Measurements from ENCODE around the gene MRPL44. TPM values are rescaled to one million over a fixed set of nuclear protein-coding genes. Genes with fewer than 3 reads are reported as not detected.

Gene MRPL44
- total RNA-seq, 2 experiments from 2014 or later, result 29.0 to 30.5 TPM

- H3K4me3 Mint-ChIP-seq, result peak overlapping the region; percentile 45
- no peaks in the 10 kb centered on the region for H3K27me3 Mint-ChIP-seq (ENCODE audit: low read depth)
- peaks cover 6% of the 10 kb centered on the region for H3K9me3 Mint-ChIP-seq (ENCODE audit: insufficient read depth)
- peaks cover 66% of the 10 kb centered on the region for H3K4me1 Mint-ChIP-seq (ENCODE audit: low read depth)
- POLR2A ChIA-PET, result interaction anchor here (0.6 to 1.7 kb wide), 7 partner anchors 8 to 181 kb away, joined by 3 to 9 read pairs (median 5); partner anchors contain the start of gene MRPL44
- ATAC-seq, result peak; percentile 50
- H3K36me3 Mint-ChIP-seq (ENCODE audit: low read depth), result peaks cover 34% of the 10 kb centered on the region
- CTCF ChIA-PET, result interaction anchor here (0.6 to 1.4 kb wide), 4 partner anchors 12 to 45 kb away, joined by 3 to 4 read pairs (median 3); no protein-coding TSS in a partner anchor
- DNase-seq, result peak; percentile 83
- peak overlapping the region; percentile 82 for H3K27ac Mint-ChIP-seq
These were observed 15.5 kb upstream of the MRPL44 start for GRCh38 chr2:223941579-223942277.

DNA sequence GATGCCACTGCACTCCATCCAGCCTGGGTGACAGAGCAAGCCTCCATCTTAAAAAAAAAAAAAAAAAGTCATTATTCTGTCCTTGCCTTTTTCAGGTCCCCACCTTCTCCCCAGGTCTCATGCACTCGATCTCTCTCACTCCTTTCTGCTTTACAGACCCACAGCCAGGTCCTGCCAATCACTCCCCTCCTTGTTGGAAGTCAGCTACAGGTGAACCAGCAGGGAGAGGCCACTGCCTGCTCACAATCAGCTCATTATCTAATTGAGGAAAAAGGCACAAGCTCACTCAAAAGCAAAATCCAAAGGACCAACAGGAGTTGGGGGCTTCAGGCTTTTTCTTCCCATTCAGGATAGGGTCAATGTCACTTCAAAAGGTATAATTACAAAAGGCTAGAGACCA, 14.1 kb upstream of the MRPL44 start:
- POLR2A ChIA-PET, result interaction anchor here (1.0 kb wide), 1 partner anchor 18 kb away, joined by 3 read pairs; no protein-coding TSS in a partner anchor
- H3K9me3 Mint-ChIP-seq (ENCODE audit: insufficient read depth), result peaks cover 6% of the 10 kb centered on the region
- H3K4me3 Mint-ChIP-seq, result peak overlapping the region; percentile 89
- CTCF ChIA-PET, result interaction anchor here (1.4 kb wide), 1 partner anchor 182 kb away, joined by 3 read pairs; no protein-coding TSS in a partner anchor
- H3K27me3 Mint-ChIP-seq (ENCODE audit: low read depth), result no peaks in the 10 kb centered on the region
- peak overlapping the region; percentile 79 for H3K27ac Mint-ChIP-seq
- ATAC-seq (no peak), DNase-seq (no peak)
- peaks cover 61% of the 10 kb centered on the region for H3K4me1 Mint-ChIP-seq (ENCODE audit: low read depth)
- H3K36me3 Mint-ChIP-seq (ENCODE audit: low read depth), result peaks cover 34% of the 10 kb centered on the region

GRCh38 chr2:223943561-223944008, 13.7 kb upstream of the MRPL44 start:
- ATAC-seq, result no peak
- Mint-ChIP-seq H3K4me3 (peak overlapping the region; percentile 89), H3K27ac (no peak overlapping the region), H3K9me3 (ENCODE audit: insufficient read depth) (peaks cover 6% of the 10 kb centered on the region), H3K36me3 (ENCODE audit: low read depth) (peaks cover 33% of the 10 kb centered on the region), H3K27me3 (ENCODE audit: low read depth) (no peaks in the 10 kb centered on the region), H3K4me1 (ENCODE audit: low read depth) (peaks cover 59% of the 10 kb centered on the region)
- CTCF ChIA-PET, result interaction anchor here (1.4 kb wide), 1 partner anchor 183 kb away, joined by 3 read pairs; no protein-coding TSS in a partner anchor
- DNase-seq, result no peak
- POLR2A ChIA-PET, result interaction anchor here (1.0 to 2.1 kb wide), 2 partner anchors 11 to 18 kb away, joined by 3 to 5 read pairs; no protein-coding TSS in a partner anchor

- ChIA-PET POLR2A (interaction anchor here (1.0 to 2.1 kb wide), 6 partner anchors 8 to 1288 kb away, joined by 3 to 5 read pairs (median 4); partner anchors contain the start of genes FARSB and MRPL44), CTCF (interaction anchor here (1.3 to 3.2 kb wide), 4 partner anchors 9 to 183 kb away, joined by 3 to 12 read pairs (median 8); no protein-coding TSS in a partner anchor)
- H3K9me3 Mint-ChIP-seq (ENCODE audit: insufficient read depth), result peaks cover 6% of the 10 kb centered on the region
- DNase-seq, result peak; percentile 42
- H3K36me3 Mint-ChIP-seq (ENCODE audit: low read depth), result peaks cover 28% of the 10 kb centered on the region
- no peaks in the 10 kb centered on the region for H3K27me3 Mint-ChIP-seq (ENCODE audit: low read depth)
- H3K4me1 Mint-ChIP-seq (ENCODE audit: low read depth), result peaks cover 60% of the 10 kb centered on the region
- ATAC-seq, result peak; percentile 35
- peak overlapping the region; percentile 89 for H3K4me3 Mint-ChIP-seq
- peak overlapping the region; percentile 90 for H3K27ac Mint-ChIP-seq
These were observed 13.0 kb upstream of the MRPL44 start for GRCh38 chr2:223944166-223944702.

DNA sequence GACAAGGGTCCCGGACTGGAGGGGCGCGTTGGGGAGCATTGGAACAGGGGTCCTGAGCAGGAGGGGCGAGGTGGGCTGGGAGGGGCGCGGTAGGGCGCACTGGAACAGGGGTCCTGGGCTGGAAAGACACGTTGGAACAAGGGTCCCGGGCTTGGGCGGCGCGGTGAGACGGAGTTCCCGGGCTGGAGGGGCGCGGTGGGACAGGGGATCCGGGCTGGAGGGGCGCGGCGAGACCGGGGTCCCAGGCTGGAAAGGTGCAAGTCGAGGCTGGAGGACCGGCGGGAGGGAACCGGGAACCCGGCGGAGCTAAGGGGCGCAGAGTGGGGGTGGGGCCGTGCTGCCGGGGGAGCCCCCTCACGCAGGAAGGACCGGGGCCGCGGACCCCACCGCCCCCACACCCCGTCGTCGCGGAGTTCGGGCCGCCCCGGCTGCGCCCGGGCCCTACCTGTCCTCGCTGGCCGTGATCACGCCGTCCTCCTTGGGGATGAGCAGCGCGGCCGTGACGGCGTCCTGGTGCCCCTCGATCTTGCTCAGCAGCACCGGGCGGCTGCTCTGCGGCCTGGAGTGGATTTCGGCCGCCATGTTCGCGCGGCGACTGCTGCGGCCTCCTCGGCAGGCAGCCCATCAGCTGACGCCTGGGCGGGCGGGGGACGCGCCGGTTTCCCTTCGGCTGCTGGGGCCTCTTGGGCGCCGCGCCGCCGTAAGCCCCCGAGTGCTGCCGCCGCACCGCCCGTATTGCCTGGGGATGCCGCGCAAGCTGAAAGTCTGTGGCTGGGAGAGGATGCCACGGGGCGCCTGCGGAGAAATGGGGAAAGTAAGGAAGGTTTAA, 12.3 kb upstream of the MRPL44 start, which contains the start of gene WDFY1:
Gene WDFY1 (minus strand): TSS at position 633 of the 829 bp plus-strand sequence. CDS start 51 bp downstream, at position 582.
- H3K9me3 Mint-ChIP-seq (ENCODE audit: insufficient read depth), result peaks cover under 1% of the 10 kb centered on the region
- H3K4me3 Mint-ChIP-seq, result peak within 1 kb of the TSS; percentile 89
- H3K4me1 Mint-ChIP-seq (ENCODE audit: low read depth), result peaks cover 60% of the 10 kb centered on the region

DNA sequence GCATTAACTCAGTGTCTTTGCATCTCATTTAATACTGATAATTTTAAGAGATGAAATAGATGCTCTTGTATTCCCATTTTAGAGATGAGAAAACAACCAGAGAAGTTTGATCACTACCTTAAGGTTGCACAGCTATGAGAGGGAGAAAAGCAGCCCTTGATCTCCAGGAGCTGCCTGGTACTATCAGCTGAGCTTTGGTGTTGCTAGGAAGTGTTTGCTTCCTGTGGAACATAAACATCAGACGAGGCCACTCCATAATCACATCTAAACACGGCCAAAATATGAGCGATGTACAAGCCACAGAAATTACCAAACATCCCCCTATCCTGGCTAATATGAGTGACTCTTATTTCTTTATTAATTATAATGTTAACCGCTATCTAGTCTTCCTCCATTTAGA, 11.5 kb upstream of the MRPL44 start:
- ChIA-PET POLR2A (interaction anchor here (0.7 to 2.1 kb wide), 5 partner anchors 9 to 79 kb away, joined by 3 to 9 read pairs (median 5); partner anchors contain the start of gene MRPL44), CTCF (interaction anchor here (0.8 to 3.2 kb wide), 5 partner anchors 9 to 80 kb away, joined by 3 to 12 read pairs (median 5); no protein-coding TSS in a partner anchor)
- Mint-ChIP-seq H3K27ac (no peak overlapping the region), H3K4me3 (peak overlapping the region; percentile 89), H3K9me3 (ENCODE audit: insufficient read depth) (no peaks in the 10 kb centered on the region), H3K4me1 (ENCODE audit: low read depth) (peaks cover 67% of the 10 kb centered on the region), H3K36me3 (ENCODE audit: low read depth) (peaks cover 18% of the 10 kb centered on the region), H3K27me3 (ENCODE audit: low read depth) (no peaks in the 10 kb centered on the region)
- DNase-seq (no peak), ATAC-seq (peak; percentile 11)

More for the DNA sequence above, 12.3 kb upstream of the MRPL44 start, which contains the start of gene WDFY1:
- DNase-seq (peak; percentile 86), ATAC-seq (peak; percentile 88)
- peak within 1 kb of the TSS; percentile 91 for H3K27ac Mint-ChIP-seq
- ChIA-PET CTCF (interaction anchor here (0.7 to 3.2 kb wide), 7 partner anchors 9 to 184 kb away, joined by 3 to 12 read pairs (median 4); no protein-coding TSS in a partner anchor), POLR2A (interaction anchor here (0.7 to 2.1 kb wide), 9 partner anchors 8 to 1289 kb away, joined by 3 to 9 read pairs (median 5); partner anchors contain the start of genes FARSB and MRPL44)
- no peaks in the 10 kb centered on the region for H3K27me3 Mint-ChIP-seq (ENCODE audit: low read depth)
- H3K36me3 Mint-ChIP-seq (ENCODE audit: low read depth), result peaks cover 21% of the 10 kb centered on the region

DNA sequence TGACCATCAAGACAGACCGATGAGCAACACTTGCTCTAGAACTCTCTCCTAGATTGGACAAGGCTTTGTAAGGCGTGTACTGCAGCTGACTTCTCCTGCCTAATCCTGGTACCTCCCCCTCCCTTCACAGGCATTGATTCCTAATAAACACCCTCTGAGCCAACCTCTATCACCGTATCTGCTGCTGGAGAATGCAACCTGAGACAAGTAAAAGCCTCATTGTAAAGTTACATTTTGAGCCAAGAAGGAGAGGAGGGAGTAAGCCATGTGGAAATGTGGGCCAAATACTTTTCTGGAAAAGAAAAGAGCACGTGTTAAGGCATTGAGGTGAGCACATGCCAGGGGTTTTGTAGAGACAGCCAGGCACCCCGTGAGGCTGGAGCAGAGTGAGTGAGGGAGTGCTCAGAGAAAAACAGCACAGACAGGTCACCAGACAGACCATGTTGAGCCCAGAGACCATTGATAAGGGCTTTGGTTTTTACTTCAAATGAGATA, 9.5 kb upstream of the MRPL44 start:
- Mint-ChIP-seq H3K36me3 (ENCODE audit: low read depth) (peaks cover 10% of the 10 kb centered on the region), H3K4me3 (no peak overlapping the region), H3K9me3 (ENCODE audit: insufficient read depth) (no peaks in the 10 kb centered on the region), H3K4me1 (ENCODE audit: low read depth) (peaks cover 62% of the 10 kb centered on the region), H3K27me3 (ENCODE audit: low read depth) (no peaks in the 10 kb centered on the region), H3K27ac (peak overlapping the region; percentile 16)
- POLR2A ChIA-PET, result no interaction called here
- no peak for ATAC-seq
- no peak for DNase-seq
- CTCF ChIA-PET, result no interaction called here

GRCh38 chr2:223949241-223949840, 7.9 kb upstream of the MRPL44 start:
- ChIA-PET POLR2A (no interaction called here), CTCF (interaction anchor here (1.0 to 1.4 kb wide), 3 partner anchors 9 to 188 kb away, joined by 3 to 4 read pairs (median 4); no protein-coding TSS in a partner anchor)
- ATAC-seq (no peak), DNase-seq (no peak)
- Mint-ChIP-seq H3K27ac (peak overlapping the region; percentile 77), H3K4me3 (no peak overlapping the region), H3K27me3 (ENCODE audit: low read depth) (no peaks in the 10 kb centered on the region), H3K9me3 (ENCODE audit: insufficient read depth) (no peaks in the 10 kb centered on the region), H3K4me1 (ENCODE audit: low read depth) (peaks cover 51% of the 10 kb centered on the region), H3K36me3 (ENCODE audit: low read depth) (no peaks in the 10 kb centered on the region)

- no peaks in the 10 kb centered on the region for H3K36me3 Mint-ChIP-seq (ENCODE audit: low read depth)
- peaks cover 51% of the 10 kb centered on the region for H3K4me1 Mint-ChIP-seq (ENCODE audit: low read depth)
- no peak overlapping the region for H3K4me3 Mint-ChIP-seq
- H3K27me3 Mint-ChIP-seq (ENCODE audit: low read depth), result no peaks in the 10 kb centered on the region
- POLR2A ChIA-PET, result interaction anchor here (0.6 to 1.4 kb wide), 2 partner anchors 9 to 10 kb away, joined by 3 to 5 read pairs; no protein-coding TSS in a partner anchor
- CTCF ChIA-PET, result interaction anchor here (1.0 kb wide), 1 partner anchor 19 kb away, joined by 4 read pairs; no protein-coding TSS in a partner anchor
- ATAC-seq (no peak), DNase-seq (no peak)
- peak overlapping the region; percentile 32 for H3K27ac Mint-ChIP-seq
- no peaks in the 10 kb centered on the region for H3K9me3 Mint-ChIP-seq (ENCODE audit: insufficient read depth)
These were observed 6.6 kb upstream of the MRPL44 start for GRCh38 chr2:223950448-223951347.

Data from activated CD8-positive, alpha-beta T cell treated with anti-CD3 and anti-CD28 coated beads, Interleukin-2, amount 10 ng/mL, durations not matched to agents 7 days and 5 days (primary cell).